Breast epithelium (tissue), 4 donors: ENCODE results near the gene LTF. TPM values are rescaled to one million over a fixed set of nuclear protein-coding genes. Genes with fewer than 3 reads are reported as not detected.
"Not testable (repeated sequence)": the region's sequence is repeated elsewhere in the genome, so short reads cannot be mapped to it uniquely, and the experiment has no call there.

Experiments
- DNase-seq, 2 donors: peaks; one replicate each; pipeline ENCODE4 v3.0.0-alpha.2; 2019; ENCODE audit warnings: low spot score in 2 of 2
- H3K27ac ChIP-seq, 2 donors: fragments of 200-600 bp; sonication (generic) in 1 of 2; one replicate each; pipeline ENCODE4 v1.5.1; 2016 to 2019; ENCODE audit warnings: mild to moderate bottlenecking in 1 of 2
- H3K27me3 ChIP-seq, 2 donors: fragments of 200-600 bp; sonication (generic) in 1 of 2; one replicate each; pipeline versions ENCODE4 v1.5.1 to v1.6.0; 2017 to 2019; ENCODE audit warnings: control low read depth in 1 of 2, mild to moderate bottlenecking in 1 of 2
- H3K36me3 ChIP-seq: fragments of 200-600 bp; one replicate; pipeline ENCODE4 v1.5.1; 2019
- H3K4me1 ChIP-seq, 2 donors: fragments of 200-600 bp; sonication (generic); one replicate each; pipeline ENCODE4 v1.5.1; 2016 to 2019; ENCODE audit warnings: control low read depth in 1 of 2
- H3K4me3 ChIP-seq, 3 donors: fragments of 200-600 bp; sonication (generic); 1 replicate in 2 of 3; 2 replicates in 1 of 3; pipeline ENCODE4 v1.5.1; 2016 to 2019; ENCODE audit warnings: mild to moderate bottlenecking in 3 of 3, moderate library complexity in 2 of 3
- H3K9me3 ChIP-seq, 2 donors: fragments of 200-600 bp; sonication (generic) in 1 of 2; one replicate each; pipeline ENCODE4 v1.5.1; 2016 to 2019; ENCODE audit warnings: control low read depth in 1 of 2
- CTCF ChIP-seq, 3 donors: fragments of 450-650 bp; IDR thresholded peaks; one replicate each; pipeline ENCODE4 v1.5.1; 2016 to 2017; ENCODE audit warnings: antibody characterized with exemption in 3 of 3, mild to moderate bottlenecking in 3 of 3, moderate library complexity in 3 of 3
- POLR2A ChIP-seq: fragments of 450-650 bp; IDR thresholded peaks from one replicate; pipeline ENCODE4 v1.6.1; 2016; ENCODE audit warnings: antibody characterized with exemption, mild to moderate bottlenecking, moderate library complexity
- POLR2AphosphoS5 ChIP-seq, 3 donors: sonication (generic); formaldehyde crosslinking; IDR thresholded peaks; one replicate each; pipeline ENCODE4 v1.6.1; 2017; ENCODE audit warnings: antibody characterized with exemption in 3 of 3
- intact Hi-C: fragments of 100-400 bp; cut with DNase I; formaldehyde crosslinking; loops from one replicate; pipeline ENCODE4 v1.15.1; 2023; ENCODE audit warnings: low total_unique reads
- total RNA-seq, 3 donors: library from RNA; depleted of rRNA; stranded (reverse); fragments of >200 nt; gene quantifications; one replicate each; pipeline ENCODE4 v1.1.0, GENCODE V29; 2016

Gene LTF
- total RNA-seq, 3 donors from 2014 or later, result 78.7 to 282 (median 190) TPM

GRCh38 chr3:46433841-46434240 is 30.9 kb downstream of the LTF start:
- no peak overlapping the region for H3K27ac ChIP-seq
- H3K27me3 ChIP-seq, result no peaks in the 10 kb centered on the region
- no peak for DNase-seq
- H3K4me3 ChIP-seq, result no peak overlapping the region
- TF ChIP-seq CTCF (IDR thresholded peaks at IDR 0.05) (no peak), POLR2AphosphoS5 (IDR thresholded peaks at IDR 0.05) (no peak), POLR2A (no peak)
- no peaks in the 10 kb centered on the region for H3K36me3 ChIP-seq
- no peaks in the 10 kb centered on the region for H3K4me1 ChIP-seq
- H3K9me3 ChIP-seq, result no peaks in the 10 kb centered on the region
- intact Hi-C loops, result no loop called here

GRCh38 chr3:46433118-46433517 is 31.6 kb downstream of the LTF start:
- H3K4me1 ChIP-seq, result not testable (repeated sequence)

GRCh38 chr3:46431905-46432304 is 32.8 kb downstream of the LTF start:
- H3K27me3 ChIP-seq, H3K4me3 ChIP-seq, H3K36me3 ChIP-seq, H3K27ac ChIP-seq, H3K4me1 ChIP-seq, DNase-seq, H3K9me3 ChIP-seq, intact Hi-C loops: not testable (repeated sequence)

More at GRCh38 chr3:46433118-46433517, 31.6 kb downstream of the LTF start:
- DNase-seq, intact Hi-C loops, H3K4me3 ChIP-seq, H3K36me3 ChIP-seq, H3K27me3 ChIP-seq, H3K27ac ChIP-seq, H3K9me3 ChIP-seq: not testable (repeated sequence)

GRCh38 chr3:46430879-46431278 is 33.8 kb downstream of the LTF start:
- DNase-seq, H3K27ac ChIP-seq, H3K9me3 ChIP-seq, intact Hi-C loops, H3K36me3 ChIP-seq, H3K27me3 ChIP-seq, H3K4me3 ChIP-seq, H3K4me1 ChIP-seq: not testable (repeated sequence)

GRCh38 chr3:46429671-46430070 is 35.0 kb downstream of the LTF start:
- Histone ChIP-seq H3K9me3 (no peaks in the 10 kb centered on the region), H3K27me3 (no peaks in the 10 kb centered on the region), H3K4me1 (no peaks in the 10 kb centered on the region), H3K36me3 (no peaks in the 10 kb centered on the region), H3K4me3 (no peak overlapping the region), H3K27ac (no peak overlapping the region)
- TF ChIP-seq POLR2AphosphoS5 (IDR thresholded peaks at IDR 0.05), result no peak
- no peak for TF ChIP-seq CTCF (IDR thresholded peaks at IDR 0.05)
- no peak for TF ChIP-seq POLR2A
- intact Hi-C loops, result no loop called here
- no peak for DNase-seq

GRCh38 chr3:46429250-46429649 is 35.5 kb downstream of the LTF start:
- intact Hi-C loops, result no loop called here
- Histone ChIP-seq H3K27me3 (no peaks in the 10 kb centered on the region), H3K4me3 (no peak overlapping the region), H3K36me3 (no peaks in the 10 kb centered on the region), H3K4me1 (no peaks in the 10 kb centered on the region), H3K27ac (no peak overlapping the region), H3K9me3 (no peaks in the 10 kb centered on the region)
- DNase-seq, result no peak
- no peak for TF ChIP-seq CTCF (IDR thresholded peaks at IDR 0.05)
- TF ChIP-seq POLR2AphosphoS5 (IDR thresholded peaks at IDR 0.05), result no peak
- TF ChIP-seq POLR2A, result no peak
